ENCODE data around the gene SEPHS2. TPM values are rescaled to one million over a fixed set of nuclear protein-coding genes. Genes with fewer than 3 reads are reported as not detected.
"Not testable (repeated sequence)": the region's sequence is repeated elsewhere in the genome, so short reads cannot be mapped to it uniquely, and the experiment has no call there.

SEPHS2 gene
- total RNA-seq, 2 donors from 2014 or later, result 33.7 to 58.9 TPM

DNA sequence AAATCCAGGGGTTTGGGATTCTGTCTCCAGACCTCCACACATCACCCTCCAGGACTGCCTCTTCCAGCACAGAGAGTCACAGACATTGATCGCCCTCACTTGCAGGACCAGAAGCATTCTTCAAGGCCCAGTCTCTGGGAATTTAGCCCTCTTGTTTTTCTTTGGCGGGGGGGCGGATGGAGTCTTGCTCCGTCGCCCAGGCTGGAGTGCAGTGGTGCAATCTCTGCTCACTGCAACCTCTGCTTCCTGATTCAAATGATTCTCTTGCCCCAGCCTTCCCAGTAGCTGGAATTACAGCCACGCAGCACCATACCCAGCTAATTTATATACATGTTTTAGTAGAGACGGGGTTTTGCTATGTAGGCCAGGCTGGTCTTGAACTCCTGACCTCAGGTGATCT is 18.4 kb upstream of the SEPHS2 start:
- TF ChIP-seq POLR2A (IDR thresholded peaks at IDR 0.05) (no peak), POLR2AphosphoS5 (IDR thresholded peaks at IDR 0.05) (no peak)
- TF ChIP-seq, protein P1, sequence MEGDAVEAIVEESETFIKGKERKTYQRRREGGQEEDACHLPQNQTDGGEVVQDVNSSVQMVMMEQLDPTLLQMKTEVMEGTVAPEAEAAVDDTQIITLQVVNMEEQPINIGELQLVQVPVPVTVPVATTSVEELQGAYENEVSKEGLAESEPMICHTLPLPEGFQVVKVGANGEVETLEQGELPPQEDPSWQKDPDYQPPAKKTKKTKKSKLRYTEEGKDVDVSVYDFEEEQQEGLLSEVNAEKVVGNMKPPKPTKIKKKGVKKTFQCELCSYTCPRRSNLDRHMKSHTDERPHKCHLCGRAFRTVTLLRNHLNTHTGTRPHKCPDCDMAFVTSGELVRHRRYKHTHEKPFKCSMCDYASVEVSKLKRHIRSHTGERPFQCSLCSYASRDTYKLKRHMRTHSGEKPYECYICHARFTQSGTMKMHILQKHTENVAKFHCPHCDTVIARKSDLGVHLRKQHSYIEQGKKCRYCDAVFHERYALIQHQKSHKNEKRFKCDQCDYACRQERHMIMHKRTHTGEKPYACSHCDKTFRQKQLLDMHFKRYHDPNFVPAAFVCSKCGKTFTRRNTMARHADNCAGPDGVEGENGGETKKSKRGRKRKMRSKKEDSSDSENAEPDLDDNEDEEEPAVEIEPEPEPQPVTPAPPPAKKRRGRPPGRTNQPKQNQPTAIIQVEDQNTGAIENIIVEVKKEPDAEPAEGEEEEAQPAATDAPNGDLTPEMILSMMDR (IDR thresholded peaks at IDR 0.05), result no peak
- no peaks in the 10 kb centered on the region for H3K4me1 ChIP-seq (replicated peaks)
- H3K9me3 ChIP-seq, result no peaks in the 10 kb centered on the region
- H3K27ac ChIP-seq, result no peak overlapping the region
- 95% methylated on average over 7 of the region's 7 CpGs for WGBS
- no peak for DNase-seq (ENCODE audit: low spot score)
- intact Hi-C loops (cut with DNase I), result no loop called here
- H3K4me3 ChIP-seq, result no peak overlapping the region
- no peaks in the 10 kb centered on the region for H3K36me3 ChIP-seq
- no peaks in the 10 kb centered on the region for H3K27me3 ChIP-seq (replicated peaks; ENCODE audit: insufficient read depth)

- intact Hi-C loops (cut with DNase I); H3K36me3 ChIP-seq; H3K4me3 ChIP-seq; H3K27ac ChIP-seq; H3K9me3 ChIP-seq; H3K27me3 ChIP-seq (replicated peaks; ENCODE audit: insufficient read depth); DNase-seq (ENCODE audit: low spot score); H3K4me1 ChIP-seq (replicated peaks): not testable (repeated sequence)
- WGBS, result 95% methylated on average over 5 of the region's 5 CpGs
These were observed 15.8 kb upstream of the SEPHS2 start for GRCh38 chr16:30461426-30461825.

GRCh38 chr16:30459456-30459855 is 13.8 kb upstream of the SEPHS2 start:
- WGBS, result 81% methylated on average over 11 of the region's 11 CpGs
- Histone ChIP-seq H3K4me1 (replicated peaks) (no peaks in the 10 kb centered on the region), H3K9me3 (no peaks in the 10 kb centered on the region), H3K4me3 (no peak overlapping the region), H3K27ac (no peak overlapping the region), H3K27me3 (replicated peaks; ENCODE audit: insufficient read depth) (no peaks in the 10 kb centered on the region), H3K36me3 (no peaks in the 10 kb centered on the region)
- intact Hi-C loops (cut with DNase I), result no loop called here
- DNase-seq (ENCODE audit: low spot score), result no peak
- TF ChIP-seq POLR2A (IDR thresholded peaks at IDR 0.05) (no peak), POLR2AphosphoS5 (IDR thresholded peaks at IDR 0.05) (no peak)
- TF ChIP-seq, protein P1 (IDR thresholded peaks at IDR 0.05), result no peak

DNA sequence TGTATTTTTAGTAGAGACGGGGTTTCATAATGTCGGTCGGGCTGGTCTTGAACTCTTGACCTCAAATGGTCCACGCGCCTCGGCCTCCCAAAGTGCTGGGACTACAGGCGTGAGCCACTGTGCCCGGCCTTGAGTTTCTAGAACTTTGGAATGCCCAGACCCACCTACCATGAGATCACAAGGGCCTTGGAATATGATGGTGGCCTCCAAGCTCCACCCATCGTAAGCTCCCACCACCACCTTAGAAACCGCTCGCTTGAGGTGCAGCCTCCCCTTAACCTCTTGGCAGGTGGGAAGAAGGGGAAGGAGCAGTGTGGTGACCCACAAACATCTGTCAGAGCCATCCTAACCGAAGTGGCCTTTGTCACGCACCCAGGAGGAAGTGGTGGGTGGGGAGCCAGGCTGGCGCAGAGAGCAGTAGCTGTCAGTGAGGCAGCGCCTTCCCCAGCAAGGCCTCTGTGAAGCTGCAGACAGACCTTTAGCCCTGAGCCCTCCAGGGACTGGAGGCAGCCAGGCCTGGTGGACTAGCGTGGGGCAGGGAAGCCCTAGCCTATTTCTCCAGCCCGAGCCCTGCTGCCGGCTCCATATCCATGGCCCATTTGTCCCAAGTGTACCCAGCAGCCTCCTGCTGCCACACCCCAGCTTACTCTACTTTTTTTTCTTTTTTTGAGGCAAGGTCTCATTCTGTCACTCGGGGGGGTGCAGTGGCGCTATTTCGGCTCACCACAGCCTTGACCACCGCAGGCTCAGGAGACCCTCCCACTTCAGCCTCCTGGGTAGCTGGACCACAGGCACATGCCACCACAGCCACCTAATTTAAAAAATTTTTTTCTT is 13.1 kb upstream of the SEPHS2 start:
- WGBS, result 82% methylated on average over 22 of the region's 22 CpGs

GRCh38 chr16:30457743-30458560 is 12.3 kb upstream of the SEPHS2 start:
- Histone ChIP-seq H3K27ac (no peak overlapping the region), H3K4me3 (no peak overlapping the region), H3K27me3 (replicated peaks; ENCODE audit: insufficient read depth) (no peaks in the 10 kb centered on the region), H3K36me3 (no peaks in the 10 kb centered on the region), H3K9me3 (no peaks in the 10 kb centered on the region), H3K4me1 (replicated peaks) (no peaks in the 10 kb centered on the region)
- no peak for DNase-seq (ENCODE audit: low spot score)
- no peak for TF ChIP-seq POLR2A (IDR thresholded peaks at IDR 0.05)
- TF ChIP-seq, protein P1 (IDR thresholded peaks at IDR 0.05), result no peak
- TF ChIP-seq POLR2AphosphoS5 (IDR thresholded peaks at IDR 0.05), result no peak
- WGBS, result 92% methylated on average over 16 of the region's 16 CpGs
- intact Hi-C loops (cut with DNase I), result no loop called here

More for the DNA sequence above, 13.1 kb upstream of the SEPHS2 start:
- Histone ChIP-seq H3K9me3 (no peaks in the 10 kb centered on the region), H3K36me3 (no peaks in the 10 kb centered on the region), H3K4me1 (replicated peaks) (no peaks in the 10 kb centered on the region), H3K4me3 (no peak overlapping the region), H3K27ac (no peak overlapping the region), H3K27me3 (replicated peaks; ENCODE audit: insufficient read depth) (no peaks in the 10 kb centered on the region)
- TF ChIP-seq POLR2A (IDR thresholded peaks at IDR 0.05) (no peak), POLR2AphosphoS5 (IDR thresholded peaks at IDR 0.05) (no peak)
- TF ChIP-seq, protein P1 (IDR thresholded peaks at IDR 0.05), result no peak
- DNase-seq (ENCODE audit: low spot score), result no peak
- intact Hi-C loops (cut with DNase I), result no loop called here
